ENCODE measurements around the gene SUGCT. TPM values are rescaled to one million over a fixed set of nuclear protein-coding genes. Genes with fewer than 3 reads are reported as not detected.

SUGCT gene
- total RNA-seq, 2 experiments from 2014 or later: 0.21 to 0.61 TPM

DNA sequence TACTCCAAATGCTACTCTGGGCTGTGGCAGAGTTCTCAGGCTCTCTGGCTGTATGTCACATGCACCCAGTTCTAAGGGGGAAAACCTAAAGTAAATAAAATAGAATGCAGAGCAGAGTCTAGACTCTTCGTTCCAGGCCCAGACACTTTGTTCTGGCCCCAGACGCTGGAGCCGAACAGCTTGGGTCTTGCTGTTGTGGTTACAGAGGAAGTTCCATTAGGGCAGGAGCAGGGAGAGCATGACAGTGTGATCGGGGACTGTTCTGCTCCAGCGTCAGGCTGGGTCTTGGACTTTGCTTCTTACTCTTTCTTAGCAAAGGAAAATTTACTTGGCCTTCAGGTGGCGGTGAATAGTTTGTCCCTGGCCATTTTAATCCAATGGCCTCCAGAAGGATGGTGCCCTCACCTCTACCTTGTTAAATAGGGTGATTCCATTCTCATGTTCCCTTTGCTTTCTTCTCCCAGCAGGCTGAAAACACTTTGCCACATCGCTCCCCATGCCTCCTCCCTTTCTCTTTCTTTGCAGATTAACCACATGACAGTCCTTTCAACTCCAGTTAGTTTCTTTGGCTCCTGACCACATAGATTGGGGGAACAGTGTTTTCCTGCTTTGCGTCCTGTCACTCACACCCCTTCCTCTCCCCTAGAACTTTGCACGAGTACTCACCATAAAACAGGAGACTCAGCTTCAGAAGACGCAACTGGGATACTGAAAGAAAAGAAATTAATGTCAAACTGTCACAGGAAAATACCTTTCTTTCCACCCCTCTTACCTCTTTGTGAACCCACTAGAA, 730.8 kb downstream of the SUGCT start:
- CTCF ChIA-PET: no interaction called here
- Mint-ChIP-seq H3K4me1 (no peaks in the 10 kb centered on the region), H3K27me3 (no peaks in the 10 kb centered on the region), H3K9me3 (ENCODE audit: low read depth) (peaks cover 5% of the 10 kb centered on the region), H3K27ac (no peak overlapping the region), H3K4me3 (no peak overlapping the region), H3K36me3 (no peaks in the 10 kb centered on the region)
- ATAC-seq (no peak), DNase-seq (no peak)

DNA sequence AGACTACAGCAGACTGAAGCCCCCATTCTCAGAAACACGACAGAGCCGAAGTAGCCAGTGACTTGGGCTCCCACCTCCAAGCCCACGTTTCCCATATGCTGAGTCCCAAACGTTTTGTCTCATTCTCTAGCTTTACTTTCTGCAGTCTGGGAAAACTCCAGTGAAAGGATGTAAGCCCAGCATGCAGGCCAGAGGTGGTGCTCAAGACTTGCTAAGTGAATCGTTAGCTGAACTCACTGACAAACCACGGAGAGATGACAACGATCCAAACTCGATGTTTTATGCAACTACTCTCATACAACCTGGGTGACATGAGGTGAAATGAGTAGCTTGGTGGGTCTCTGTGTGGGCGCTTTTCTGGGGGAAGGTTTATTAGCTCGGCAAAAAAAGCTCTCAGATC, 731.8 kb downstream of the SUGCT start:
- no peaks in the 10 kb centered on the region for H3K4me1 Mint-ChIP-seq
- H3K27me3 Mint-ChIP-seq: no peaks in the 10 kb centered on the region
- peaks cover 8% of the 10 kb centered on the region for H3K9me3 Mint-ChIP-seq (ENCODE audit: low read depth)
- H3K4me3 Mint-ChIP-seq: no peak overlapping the region
- H3K27ac Mint-ChIP-seq: no peak overlapping the region
- CTCF ChIA-PET: no interaction called here
- no peaks in the 10 kb centered on the region for H3K36me3 Mint-ChIP-seq
- DNase-seq (no peak), ATAC-seq (no peak)

DNA sequence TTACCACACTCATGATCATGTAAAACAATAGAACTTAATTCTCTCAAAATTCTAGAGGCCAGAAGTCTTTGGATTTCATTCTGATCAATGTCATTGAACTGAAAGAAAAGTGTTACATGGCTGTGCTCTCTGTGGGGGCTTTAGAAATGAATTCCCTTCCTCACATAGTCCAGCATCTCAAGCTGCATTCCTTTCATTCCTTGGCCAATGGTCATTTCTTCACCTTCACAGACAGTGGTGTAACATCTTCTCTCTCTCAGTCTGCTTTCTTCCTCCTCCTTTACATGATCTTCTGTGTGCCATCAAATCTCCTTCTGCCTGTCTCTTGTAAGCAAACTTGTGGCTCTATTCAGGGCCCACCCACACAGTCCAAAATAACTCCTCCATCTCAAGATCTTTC, 735.3 kb downstream of the SUGCT start:
- no peak overlapping the region for H3K4me3 Mint-ChIP-seq
- no peaks in the 10 kb centered on the region for H3K4me1 Mint-ChIP-seq
- CTCF ChIA-PET: no interaction called here
- no peak overlapping the region for H3K27ac Mint-ChIP-seq
- ATAC-seq (no peak), DNase-seq (no peak)
- no peaks in the 10 kb centered on the region for H3K27me3 Mint-ChIP-seq
- H3K9me3 Mint-ChIP-seq (ENCODE audit: low read depth): peaks cover 8% of the 10 kb centered on the region
- no peaks in the 10 kb centered on the region for H3K36me3 Mint-ChIP-seq

DNA sequence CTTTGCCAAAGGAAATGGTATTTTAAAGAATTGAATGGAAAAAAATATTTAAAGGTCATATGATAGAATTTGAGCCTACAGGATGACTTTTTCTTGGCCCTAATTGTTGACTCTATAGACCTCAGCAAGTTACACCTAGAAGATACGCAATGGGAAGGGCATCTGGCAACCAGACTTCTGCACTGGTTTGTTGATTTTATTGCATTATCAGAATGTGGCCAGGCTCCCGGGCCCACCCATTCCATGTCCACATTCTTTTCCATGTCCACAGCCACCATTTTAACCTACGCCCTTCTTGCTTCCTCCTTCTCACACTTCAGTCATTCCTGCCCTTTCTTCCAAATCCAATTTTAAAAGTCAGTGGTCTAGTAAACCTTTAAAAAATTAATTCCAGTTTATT, 738.4 kb downstream of the SUGCT start:
- no peak overlapping the region for H3K27ac Mint-ChIP-seq
- DNase-seq (no peak), ATAC-seq (no peak)
- H3K4me1 Mint-ChIP-seq: no peaks in the 10 kb centered on the region
- H3K9me3 Mint-ChIP-seq (ENCODE audit: low read depth): peaks cover 10% of the 10 kb centered on the region
- CTCF ChIA-PET: no interaction called here
- no peaks in the 10 kb centered on the region for H3K27me3 Mint-ChIP-seq
- no peak overlapping the region for H3K4me3 Mint-ChIP-seq
- H3K36me3 Mint-ChIP-seq: no peaks in the 10 kb centered on the region

DNA sequence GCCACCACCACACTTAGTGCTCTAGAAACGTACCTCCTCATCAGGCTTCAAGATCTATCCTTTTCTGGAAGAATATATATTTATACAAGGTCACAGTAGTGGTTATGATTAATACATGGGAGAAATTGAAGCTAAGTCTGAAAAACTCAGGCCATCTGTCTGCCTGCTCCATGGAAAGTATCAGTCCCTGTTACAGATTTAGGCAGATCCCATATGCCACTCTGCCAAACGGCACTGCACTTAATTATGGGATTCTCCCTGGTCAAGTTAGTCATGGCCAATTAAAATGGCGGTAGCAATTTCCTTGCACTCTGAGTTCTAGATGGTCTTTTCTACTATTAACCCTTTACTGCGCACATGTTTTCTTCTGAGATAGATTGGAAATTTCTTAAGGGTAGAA, 740.0 kb downstream of the SUGCT start:
- H3K9me3 Mint-ChIP-seq (ENCODE audit: low read depth): peaks cover 12% of the 10 kb centered on the region
- H3K4me1 Mint-ChIP-seq: no peaks in the 10 kb centered on the region
- ATAC-seq (no peak), DNase-seq (no peak)
- no peaks in the 10 kb centered on the region for H3K36me3 Mint-ChIP-seq
- H3K4me3 Mint-ChIP-seq: no peak overlapping the region
- CTCF ChIA-PET: no interaction called here
- H3K27me3 Mint-ChIP-seq: no peaks in the 10 kb centered on the region
- no peak overlapping the region for H3K27ac Mint-ChIP-seq

DNA sequence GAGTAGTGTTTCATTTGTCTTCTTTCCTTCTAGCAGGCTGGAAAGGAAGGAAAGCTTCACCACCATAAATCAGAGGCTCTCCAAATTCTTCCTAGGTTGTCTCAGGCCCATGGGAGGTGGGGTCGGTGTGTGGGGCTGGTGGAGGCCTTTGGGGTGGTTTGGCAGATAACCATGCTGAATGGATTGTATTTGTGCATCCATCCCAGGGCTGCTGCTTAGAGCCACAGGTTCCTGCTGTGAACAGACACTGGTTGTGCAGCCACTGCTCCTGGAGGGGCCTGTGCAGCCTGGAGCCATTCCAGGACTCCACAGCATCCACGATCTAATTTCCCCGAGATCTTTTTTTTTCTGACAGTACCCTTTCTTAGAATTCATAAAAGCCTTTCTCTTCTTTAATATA, 741.8 kb downstream of the SUGCT start:
- CTCF ChIA-PET: no interaction called here
- H3K27ac Mint-ChIP-seq: no peak overlapping the region
- no peaks in the 10 kb centered on the region for H3K36me3 Mint-ChIP-seq

DNA sequence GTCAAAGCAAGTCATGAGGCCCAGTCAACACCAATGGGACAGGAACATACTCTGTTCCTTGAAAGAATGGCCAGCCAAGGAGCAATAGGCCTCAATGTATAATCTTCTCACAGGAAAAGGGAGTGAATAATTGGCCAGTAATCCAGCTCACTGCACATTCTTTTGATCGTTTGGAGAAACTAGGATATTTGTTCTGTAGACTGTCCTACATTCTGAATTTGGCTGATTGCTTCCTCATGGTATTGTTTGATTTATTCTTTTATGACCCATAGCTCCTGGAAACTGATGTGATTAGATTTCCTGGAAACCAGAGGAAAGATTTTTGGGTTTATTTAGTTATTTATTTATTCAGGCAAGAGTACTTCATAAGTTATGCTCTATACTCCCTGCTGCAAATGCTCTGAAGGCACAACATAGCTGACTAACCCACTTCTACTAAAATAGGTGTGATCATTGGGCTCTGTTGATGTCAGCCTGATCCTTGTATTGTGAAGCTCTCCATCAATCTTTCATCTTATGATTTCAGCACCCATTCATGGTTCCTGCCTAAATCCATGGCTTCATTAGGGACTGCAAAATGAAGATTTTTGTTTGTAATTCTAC, 745.2 kb downstream of the SUGCT start:
- no peak for ATAC-seq
- no peaks in the 10 kb centered on the region for H3K27me3 Mint-ChIP-seq
- H3K4me3 Mint-ChIP-seq: no peak overlapping the region
- H3K4me1 Mint-ChIP-seq: no peaks in the 10 kb centered on the region
- H3K9me3 Mint-ChIP-seq (ENCODE audit: low read depth): peaks cover 4% of the 10 kb centered on the region
- CTCF ChIA-PET: no interaction called here
- no peak for DNase-seq
- no peaks in the 10 kb centered on the region for H3K36me3 Mint-ChIP-seq
- H3K27ac Mint-ChIP-seq: no peak overlapping the region

More for the DNA sequence above, 741.8 kb downstream of the SUGCT start:
- Mint-ChIP-seq H3K4me3 (no peak overlapping the region), H3K9me3 (ENCODE audit: low read depth) (peaks cover 6% of the 10 kb centered on the region), H3K4me1 (no peaks in the 10 kb centered on the region), H3K27me3 (no peaks in the 10 kb centered on the region)
- no peak for DNase-seq
- ATAC-seq: no peak

DNA sequence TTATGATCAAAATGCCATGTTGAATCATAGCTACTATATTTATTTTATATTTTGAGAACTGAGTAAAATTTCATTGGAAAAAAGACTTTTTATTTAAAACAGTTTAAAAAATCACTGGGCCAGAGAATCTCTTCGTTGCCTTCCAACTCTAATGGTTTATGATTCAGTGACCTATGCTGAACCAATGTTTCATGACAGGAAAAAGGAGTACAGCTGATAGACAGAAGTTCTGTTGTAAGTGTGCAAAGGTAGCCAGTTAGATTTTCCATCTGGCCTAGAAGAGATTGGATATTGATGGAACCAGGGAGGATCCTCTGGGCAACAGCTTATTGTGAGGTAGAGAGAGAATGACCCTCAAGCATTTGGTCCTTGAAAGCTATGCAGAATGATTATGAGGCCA, 745.8 kb downstream of the SUGCT start:
- ATAC-seq: no peak
- no peak overlapping the region for H3K27ac Mint-ChIP-seq
- no peaks in the 10 kb centered on the region for H3K4me1 Mint-ChIP-seq
- CTCF ChIA-PET: no interaction called here
- no peak for DNase-seq
- H3K27me3 Mint-ChIP-seq: no peaks in the 10 kb centered on the region
- peaks cover 4% of the 10 kb centered on the region for H3K9me3 Mint-ChIP-seq (ENCODE audit: low read depth)
- no peak overlapping the region for H3K4me3 Mint-ChIP-seq
- H3K36me3 Mint-ChIP-seq: no peaks in the 10 kb centered on the region

DNA sequence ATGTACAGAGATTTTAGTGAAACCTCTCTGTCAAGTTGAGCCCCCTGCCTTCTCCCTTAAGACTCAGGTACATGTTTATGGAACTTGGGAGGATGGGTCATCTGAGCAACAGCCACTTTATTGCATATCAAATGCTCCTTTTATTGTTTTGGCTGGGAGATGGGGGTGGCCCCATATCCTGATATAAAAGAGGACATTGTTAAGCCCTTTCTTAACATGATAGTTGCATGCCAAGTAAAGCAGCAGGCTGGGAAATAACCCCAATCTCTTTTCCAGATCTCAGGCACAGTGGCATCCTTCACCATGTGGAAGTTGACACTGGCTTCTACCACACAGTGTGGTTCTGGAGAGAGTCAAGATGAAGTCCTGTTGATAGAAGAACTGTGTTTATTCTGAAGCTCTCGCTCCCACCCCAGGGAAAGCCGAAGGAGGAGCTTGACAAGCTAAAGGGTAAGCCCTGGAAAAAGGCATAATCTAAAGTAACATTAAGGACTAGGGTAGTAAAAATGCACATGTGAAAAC, 746.7 kb downstream of the SUGCT start:
- DNase-seq: no peak
- Mint-ChIP-seq H3K27me3 (no peaks in the 10 kb centered on the region), H3K4me3 (no peak overlapping the region), H3K27ac (no peak overlapping the region), H3K36me3 (no peaks in the 10 kb centered on the region), H3K9me3 (ENCODE audit: low read depth) (peaks cover 2% of the 10 kb centered on the region), H3K4me1 (no peaks in the 10 kb centered on the region)
- CTCF ChIA-PET: no interaction called here
- ATAC-seq: no peak

DNA sequence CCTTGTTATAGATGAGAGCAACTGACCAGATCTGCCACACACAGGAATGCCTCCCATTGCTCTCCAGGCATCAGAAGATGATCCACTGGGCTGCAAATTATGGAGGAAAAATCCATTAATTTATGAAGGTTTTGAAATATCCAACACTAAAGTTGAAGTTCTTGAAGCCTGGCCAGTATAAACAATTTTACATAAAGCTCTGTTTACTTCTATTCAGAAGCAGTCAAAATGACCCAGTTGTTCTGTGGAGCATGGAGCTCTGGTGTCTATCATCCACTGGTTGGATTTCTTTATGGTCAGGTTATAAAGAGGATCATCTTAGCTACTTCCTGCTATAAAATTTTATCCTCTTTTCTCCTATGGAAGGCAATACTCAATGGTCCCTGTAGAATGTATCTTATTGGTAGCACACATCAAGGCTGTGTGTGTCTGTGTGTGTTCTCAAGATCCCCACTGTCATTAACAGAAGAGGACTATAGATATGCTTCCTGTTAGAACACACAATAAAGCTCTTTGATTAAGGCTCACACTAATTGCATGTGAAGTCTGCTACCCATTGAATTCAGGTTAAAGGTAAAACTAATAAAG, 747.4 kb downstream of the SUGCT start:
- H3K9me3 Mint-ChIP-seq (ENCODE audit: low read depth): peaks cover 2% of the 10 kb centered on the region
- CTCF ChIA-PET: no interaction called here

DNA sequence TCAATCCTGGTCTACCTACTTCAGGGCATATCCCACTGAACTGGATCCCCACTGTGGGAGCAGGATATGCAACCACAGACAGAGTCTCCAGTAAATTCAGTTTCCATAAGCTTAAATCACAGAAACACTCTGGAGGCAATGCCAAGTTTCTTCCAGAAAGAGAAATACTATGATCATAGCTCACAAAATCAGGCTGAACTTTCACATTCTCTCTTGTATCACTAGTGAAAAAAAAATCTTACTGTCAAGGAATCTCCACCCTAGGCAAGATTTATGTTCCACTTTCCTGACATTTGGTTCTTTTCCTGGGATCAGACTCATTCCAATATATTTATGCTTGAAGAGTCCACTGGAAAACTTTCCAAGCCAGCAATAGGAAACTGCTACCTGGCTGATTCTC, 749.0 kb downstream of the SUGCT start:
- Mint-ChIP-seq H3K9me3 (ENCODE audit: low read depth) (peaks cover 2% of the 10 kb centered on the region), H3K27me3 (no peaks in the 10 kb centered on the region), H3K4me1 (no peaks in the 10 kb centered on the region), H3K27ac (no peak overlapping the region), H3K36me3 (no peaks in the 10 kb centered on the region), H3K4me3 (no peak overlapping the region)
- no peak for ATAC-seq
- no peak for DNase-seq
- CTCF ChIA-PET: no interaction called here

More for the DNA sequence above, 747.4 kb downstream of the SUGCT start:
- no peaks in the 10 kb centered on the region for H3K36me3 Mint-ChIP-seq
- no peak for ATAC-seq
- no peak for DNase-seq
- H3K27me3 Mint-ChIP-seq: no peaks in the 10 kb centered on the region
- no peak overlapping the region for H3K4me3 Mint-ChIP-seq
- no peak overlapping the region for H3K27ac Mint-ChIP-seq
- no peaks in the 10 kb centered on the region for H3K4me1 Mint-ChIP-seq

DNA sequence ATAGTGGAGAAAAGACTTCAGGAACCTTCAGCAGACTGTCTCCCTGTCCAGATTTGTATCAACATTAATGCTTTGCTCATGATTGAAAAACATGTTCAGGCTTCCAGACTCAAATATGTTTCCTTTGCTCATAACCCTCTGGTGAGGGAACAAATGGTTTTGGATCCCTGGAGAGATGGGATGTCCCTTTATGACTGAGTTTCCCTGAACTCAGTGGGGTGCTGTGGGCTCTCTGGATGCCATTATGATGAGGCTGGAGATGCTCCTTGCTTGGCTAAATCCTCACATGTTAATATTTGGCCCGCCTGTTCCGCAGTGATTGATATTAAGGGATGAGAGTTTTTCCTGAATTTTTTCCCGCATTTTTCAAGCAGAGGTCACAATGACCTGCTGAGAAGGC, 749.4 kb downstream of the SUGCT start:
- Mint-ChIP-seq H3K4me3 (no peak overlapping the region), H3K36me3 (no peaks in the 10 kb centered on the region), H3K4me1 (no peaks in the 10 kb centered on the region), H3K9me3 (ENCODE audit: low read depth) (peaks cover under 1% of the 10 kb centered on the region), H3K27ac (no peak overlapping the region), H3K27me3 (no peaks in the 10 kb centered on the region)
- CTCF ChIA-PET: no interaction called here
- ATAC-seq (no peak), DNase-seq (no peak)

DNA sequence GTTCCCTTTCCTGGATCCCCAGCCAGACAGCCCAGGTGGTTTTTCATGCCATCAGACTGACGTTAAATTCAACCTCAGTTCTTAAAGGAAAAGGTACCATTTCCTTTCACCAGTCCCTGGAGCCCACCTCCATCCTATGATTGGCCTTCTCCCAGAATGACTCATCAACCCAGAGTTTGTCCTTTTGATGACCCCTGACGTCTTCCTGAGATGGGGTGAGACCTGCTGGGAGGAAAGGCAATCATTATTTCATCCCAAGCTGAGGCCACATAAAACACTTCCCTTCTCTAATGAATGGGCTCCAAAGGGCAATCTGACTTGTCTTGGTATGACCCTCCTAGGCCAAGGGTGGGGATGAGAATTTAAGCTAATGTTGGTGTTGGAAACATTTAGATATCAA, 750.7 kb downstream of the SUGCT start:
- H3K27ac Mint-ChIP-seq: no peak overlapping the region
- DNase-seq: no peak
- H3K9me3 Mint-ChIP-seq (ENCODE audit: low read depth): peaks cover 3% of the 10 kb centered on the region
- CTCF ChIA-PET: no interaction called here
- no peak for ATAC-seq
- H3K36me3 Mint-ChIP-seq: no peaks in the 10 kb centered on the region
- H3K4me3 Mint-ChIP-seq: no peak overlapping the region
- no peaks in the 10 kb centered on the region for H3K4me1 Mint-ChIP-seq
- H3K27me3 Mint-ChIP-seq: no peaks in the 10 kb centered on the region

DNA sequence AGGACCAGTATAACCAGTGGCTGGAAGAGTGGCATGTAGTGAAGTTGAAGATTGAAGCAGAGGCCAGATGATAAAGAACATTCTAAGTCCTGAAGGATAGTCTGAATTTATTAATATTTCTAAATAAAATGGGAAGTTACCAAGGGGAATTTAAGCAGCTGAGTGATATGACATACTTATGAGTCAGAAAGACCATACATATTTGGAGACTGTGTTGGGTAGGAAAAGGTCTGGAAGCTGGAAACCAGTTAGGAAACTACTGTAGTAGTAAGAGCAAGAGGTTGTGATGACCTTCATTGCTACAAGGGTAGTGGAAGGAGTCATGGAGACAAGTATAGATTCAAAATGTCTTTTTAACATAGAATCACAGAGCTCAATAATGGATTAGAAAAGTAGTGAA, 752.3 kb downstream of the SUGCT start:
- no peak overlapping the region for H3K4me3 Mint-ChIP-seq
- no peak for ATAC-seq
- peaks cover 12% of the 10 kb centered on the region for H3K9me3 Mint-ChIP-seq (ENCODE audit: low read depth)
- H3K27me3 Mint-ChIP-seq: no peaks in the 10 kb centered on the region
- CTCF ChIA-PET: no interaction called here
- no peak overlapping the region for H3K27ac Mint-ChIP-seq
- no peaks in the 10 kb centered on the region for H3K36me3 Mint-ChIP-seq
- DNase-seq: no peak
- H3K4me1 Mint-ChIP-seq: no peaks in the 10 kb centered on the region
